Neural progenitor cell (in vitro differentiated cells): ENCODE results near the gene STUB1. TPM values are rescaled to one million over a fixed set of nuclear protein-coding genes. Genes with fewer than 3 reads are reported as not detected.

Experiments
- DNase-seq: peaks from one replicate; pipeline ENCODE4 v3.0.0-alpha.2; 2016; ENCODE audit warnings: low spot score
- H2AFZ ChIP-seq: fragments of 200-600 bp; sonication (generic); replicated peaks from 2 replicates; pipeline ENCODE4 v1.6.1; 2016; ENCODE audit warnings: antibody characterized with exemption
- H3F3A ChIP-seq: fragments of 200-600 bp; sonication (generic); 2 replicates; pipeline ENCODE4 v1.6.1; 2016; ENCODE audit warnings: antibody characterized with exemption, low read depth
- H3K27ac ChIP-seq: fragments of 200-600 bp; sonication (generic); 2 replicates; pipeline ENCODE4 v1.5.1; 2016; ENCODE audit warnings: mild to moderate bottlenecking
- H3K27me3 ChIP-seq: fragments of 200-600 bp; sonication (generic); 2 replicates; pipeline ENCODE4 v1.6.1; 2016; ENCODE audit warnings: mild to moderate bottlenecking, moderate library complexity
- H3K36me3 ChIP-seq: fragments of 200-600 bp; sonication (generic); 2 replicates; pipeline ENCODE4 v1.5.1; 2016
- H3K4me1 ChIP-seq: fragments of 200-600 bp; sonication (generic); 2 replicates; pipeline ENCODE4 v1.6.1; 2016; ENCODE audit warnings: mixed run types
- H3K4me2 ChIP-seq: fragments of 200-600 bp; sonication (generic); 2 replicates; pipeline ENCODE4 v1.6.1; 2016
- H3K4me3 ChIP-seq: fragments of 200-600 bp; sonication (generic); 2 replicates; pipeline ENCODE4 v1.5.1; 2016
- H3K79me2 ChIP-seq: fragments of 200-600 bp; sonication (generic); 2 replicates; pipeline ENCODE4 v1.6.1; 2016; ENCODE audit warnings: low read depth
- H3K9ac ChIP-seq: fragments of 200-600 bp; sonication (generic); 2 replicates; pipeline ENCODE4 v1.6.1; 2016
- H3K9me3 ChIP-seq: fragments of 200-600 bp; sonication (generic); 2 replicates; pipeline ENCODE4 v1.5.1; 2016; ENCODE audit warnings: low read depth
- H4K20me1 ChIP-seq: fragments of 200-600 bp; sonication (generic); 2 replicates; pipeline ENCODE4 v1.6.1; 2016; ENCODE audit warnings: low read depth
- H3K27ac Mint-ChIP-seq: 3 replicates; pipeline ENCODE4 v1.8.0; 2021; ENCODE audit warnings: mixed read lengths
- H3K27me3 Mint-ChIP-seq: 2 replicates; pipeline ENCODE4 v1.8.0; 2022; ENCODE audit warnings: low read depth, mild to moderate bottlenecking, inconsistent platforms, moderate library complexity, mixed read lengths; ENCODE audit not compliant: insufficient read depth
- H3K36me3 Mint-ChIP-seq: 3 replicates; pipeline ENCODE4 v1.8.0; 2021; ENCODE audit warnings: mixed read lengths
- H3K4me1 Mint-ChIP-seq: 3 replicates; pipeline ENCODE4 v1.8.0; 2021; ENCODE audit warnings: mixed read lengths
- H3K4me3 Mint-ChIP-seq: 3 replicates; pipeline ENCODE4 v1.8.0; 2021; ENCODE audit warnings: mild to moderate bottlenecking, moderate library complexity, mixed read lengths
- H3K9me3 Mint-ChIP-seq: 3 replicates; pipeline ENCODE4 v1.8.0; 2020; ENCODE audit warnings: mixed read lengths
- CTCF ChIP-seq: fragments of 200-600 bp; sonication (generic); IDR thresholded peaks from 2 replicates; pipeline ENCODE4 v1.5.1; 2017; ENCODE audit warnings: antibody characterized with exemption, mild to moderate bottlenecking
- EZH2 ChIP-seq: fragments of 200-600 bp; sonication (generic); IDR thresholded peaks from 2 replicates; pipeline ENCODE4 v1.6.1; 2017; ENCODE audit warnings: antibody characterized with exemption, mild to moderate bottlenecking, moderate library complexity
- EZH2phosphoT487 ChIP-seq: fragments of 200-600 bp; sonication (generic); IDR thresholded peaks from 2 replicates; pipeline ENCODE4 v1.6.1; 2017; ENCODE audit warnings: antibody characterized with exemption
- total RNA-seq: library from RNA; depleted of rRNA; stranded (reverse); fragments of >200 nt; gene quantifications from 2 replicates; pipeline ENCODE4 v1.2.3, GENCODE V29; 2015; ENCODE audit warnings: low replicate concordance

The STUB1 gene
- total RNA-seq, 1 donor from 2014 or later, result 27.0 TPM

GRCh38 chr16:702341-702740, 22.1 kb downstream of the STUB1 start:
- no peak overlapping the region for H2AFZ ChIP-seq
- peaks cover 75% of the 10 kb centered on the region for H4K20me1 ChIP-seq
- H3K4me2 ChIP-seq, result no peak overlapping the region
- Mint-ChIP-seq H3K27ac (no peak overlapping the region), H3K27me3 (peaks cover 48% of the 10 kb centered on the region), H3K36me3 (no peaks in the 10 kb centered on the region), H3K9me3 (no peaks in the 10 kb centered on the region), H3K4me1 (no peaks in the 10 kb centered on the region), H3K4me3 (peak overlapping the region; percentile 44)
- H3K9me3 ChIP-seq, result no peaks in the 10 kb centered on the region
- H3K9ac ChIP-seq, result no peak overlapping the region
- H3K27ac ChIP-seq, result no peak overlapping the region
- no peak overlapping the region for H3K4me3 ChIP-seq
- H3K27me3 ChIP-seq, result peaks cover 100% of the 10 kb centered on the region
- TF ChIP-seq EZH2 (no peak), CTCF (no peak), EZH2phosphoT487 (no peak)
- peaks cover 13% of the 10 kb centered on the region for H3F3A ChIP-seq
- no peak for DNase-seq
- no peaks in the 10 kb centered on the region for H3K36me3 ChIP-seq
- no peaks in the 10 kb centered on the region for H3K4me1 ChIP-seq
- H3K79me2 ChIP-seq, result no peaks in the 10 kb centered on the region

GRCh38 chr16:703406-703805, 23.2 kb downstream of the STUB1 start:
- H3K27me3 Mint-ChIP-seq, result peaks cover 57% of the 10 kb centered on the region
- Histone ChIP-seq H3F3A (peaks cover 13% of the 10 kb centered on the region), H3K27ac (no peak overlapping the region), H3K4me2 (no peak overlapping the region), H4K20me1 (peaks cover 75% of the 10 kb centered on the region), H2AFZ (no peak overlapping the region), H3K79me2 (no peaks in the 10 kb centered on the region), H3K36me3 (no peaks in the 10 kb centered on the region), H3K4me3 (no peak overlapping the region), H3K4me1 (no peaks in the 10 kb centered on the region), H3K9ac (no peak overlapping the region), H3K27me3 (peaks cover 100% of the 10 kb centered on the region), H3K9me3 (no peaks in the 10 kb centered on the region)
- no peak overlapping the region for H3K27ac Mint-ChIP-seq
- H3K9me3 Mint-ChIP-seq, result no peaks in the 10 kb centered on the region
- no peak overlapping the region for H3K4me3 Mint-ChIP-seq
- DNase-seq, result no peak
- H3K4me1 Mint-ChIP-seq, result peaks cover 3% of the 10 kb centered on the region
- TF ChIP-seq EZH2, result no peak
- no peak for TF ChIP-seq CTCF
- no peak for TF ChIP-seq EZH2phosphoT487
- no peaks in the 10 kb centered on the region for H3K36me3 Mint-ChIP-seq

- H3F3A ChIP-seq, result peaks cover 13% of the 10 kb centered on the region
- peaks cover 100% of the 10 kb centered on the region for H3K27me3 ChIP-seq
- no peak overlapping the region for H3K27ac ChIP-seq
- Mint-ChIP-seq H3K9me3 (no peaks in the 10 kb centered on the region), H3K27me3 (peaks cover 56% of the 10 kb centered on the region), H3K4me3 (no peak overlapping the region), H3K4me1 (peaks cover 9% of the 10 kb centered on the region), H3K27ac (no peak overlapping the region), H3K36me3 (no peaks in the 10 kb centered on the region)
- no peak overlapping the region for H2AFZ ChIP-seq
- H3K4me3 ChIP-seq, result no peak overlapping the region
- H3K4me2 ChIP-seq, result no peak overlapping the region
- H3K36me3 ChIP-seq, result no peaks in the 10 kb centered on the region
- no peaks in the 10 kb centered on the region for H3K9me3 ChIP-seq
- no peaks in the 10 kb centered on the region for H3K4me1 ChIP-seq
- H4K20me1 ChIP-seq, result peaks cover 73% of the 10 kb centered on the region
- no peaks in the 10 kb centered on the region for H3K79me2 ChIP-seq
- no peak overlapping the region for H3K9ac ChIP-seq
- TF ChIP-seq EZH2 (no peak), EZH2phosphoT487 (no peak), CTCF (no peak)
- DNase-seq, result no peak
Measured at GRCh38 chr16:704047-704446, 23.8 kb downstream of the STUB1 start.
